Fibroblast of pulmonary artery (primary cell): ENCODE data around the gene RHBDD1.

ENCODE experiments used
- DNase-seq: peaks from one replicate; pipeline ENCODE4 v3.0.0-alpha.2; 2010; ENCODE audit warnings: low read depth
- H3K4me3 ChIP-seq: replicated peaks from 2 replicates; pipeline ENCODE4 v1.5.1; 2011; ENCODE audit warnings: low read depth, mild to moderate bottlenecking, control low read depth, low read length, moderate library complexity
- CTCF ChIP-seq: IDR thresholded peaks from 2 replicates; pipeline ENCODE4 v1.5.1; 2011; ENCODE audit warnings: mild to moderate bottlenecking, control low read depth, low read length, inconsistent platforms; ENCODE audit errors: missing control alignments

RHBDD1 gene

DNA sequence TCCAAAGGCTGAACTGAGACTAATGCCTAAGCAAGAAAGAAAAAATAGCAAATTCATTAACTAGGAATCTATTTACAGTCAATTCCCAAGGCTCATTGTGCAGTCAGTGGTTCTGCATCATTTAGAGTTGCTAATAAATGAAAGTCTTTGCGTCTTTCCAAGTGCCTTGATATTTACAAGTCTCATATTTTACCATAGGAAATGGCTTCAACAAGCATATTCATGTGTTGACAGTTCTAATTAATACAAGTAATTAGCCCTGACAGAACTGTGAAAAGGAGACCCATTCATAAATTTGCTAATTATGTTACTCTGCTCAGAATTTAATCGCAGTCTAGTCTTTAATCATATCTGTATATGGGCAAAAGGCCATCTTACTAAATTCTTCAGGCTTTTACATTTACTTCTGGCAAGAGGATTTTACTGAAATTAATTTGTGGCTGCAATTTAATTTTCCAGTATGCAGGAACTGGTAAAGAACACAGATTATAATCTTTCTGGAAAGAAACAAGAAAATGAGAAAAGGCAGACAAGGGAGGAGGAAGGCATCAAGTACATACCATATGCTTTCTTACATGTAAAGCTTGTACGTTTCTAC, 126.4 kb downstream of the RHBDD1 start:
- no peak overlapping the region for H3K4me3 ChIP-seq
- TF ChIP-seq CTCF = no peak
- no peak for DNase-seq

DNA sequence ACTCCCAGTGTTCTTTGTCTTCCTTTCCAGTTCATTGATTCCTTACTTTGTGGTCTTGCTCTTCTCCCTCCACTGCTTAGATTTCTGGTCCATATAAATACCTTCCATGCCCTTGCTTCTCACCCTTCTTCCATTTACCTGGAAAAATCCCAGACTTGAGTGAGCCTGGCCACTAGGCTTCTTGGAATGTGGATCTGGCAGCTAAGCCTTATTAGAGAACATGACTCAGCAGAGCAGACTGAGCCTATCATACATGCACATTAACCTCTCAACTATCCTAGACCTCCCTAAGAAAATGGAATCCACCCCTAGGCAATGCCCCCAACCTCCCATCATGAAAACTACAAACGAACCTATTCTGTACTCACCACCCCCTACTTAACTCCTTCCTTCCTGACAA, 127.7 kb downstream of the RHBDD1 start:
- H3K4me3 ChIP-seq = no peak overlapping the region
- peak; percentile 45 for DNase-seq
- no peak for TF ChIP-seq CTCF

DNA sequence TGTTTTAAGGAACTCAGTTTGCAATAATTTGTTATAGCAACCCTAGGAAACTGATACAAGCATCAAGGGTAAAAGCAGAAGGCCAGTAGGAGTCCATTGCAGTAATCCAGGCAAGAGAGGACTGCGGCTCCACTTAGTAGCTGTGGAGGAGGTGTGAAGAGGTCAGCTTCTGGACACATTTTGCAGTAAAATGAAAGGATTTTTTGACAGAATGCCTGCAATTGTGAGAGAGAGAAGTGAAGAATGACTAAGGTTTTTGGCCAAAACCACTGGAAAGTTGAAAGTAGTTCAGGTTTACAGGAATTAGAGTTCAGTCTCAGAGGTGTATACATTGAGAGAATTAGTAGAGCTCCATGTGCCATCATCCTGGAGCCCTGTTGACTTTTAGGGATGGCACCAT, 129.5 kb downstream of the RHBDD1 start:
- no peak for DNase-seq
- no peak for TF ChIP-seq CTCF
- H3K4me3 ChIP-seq = no peak overlapping the region

DNA sequence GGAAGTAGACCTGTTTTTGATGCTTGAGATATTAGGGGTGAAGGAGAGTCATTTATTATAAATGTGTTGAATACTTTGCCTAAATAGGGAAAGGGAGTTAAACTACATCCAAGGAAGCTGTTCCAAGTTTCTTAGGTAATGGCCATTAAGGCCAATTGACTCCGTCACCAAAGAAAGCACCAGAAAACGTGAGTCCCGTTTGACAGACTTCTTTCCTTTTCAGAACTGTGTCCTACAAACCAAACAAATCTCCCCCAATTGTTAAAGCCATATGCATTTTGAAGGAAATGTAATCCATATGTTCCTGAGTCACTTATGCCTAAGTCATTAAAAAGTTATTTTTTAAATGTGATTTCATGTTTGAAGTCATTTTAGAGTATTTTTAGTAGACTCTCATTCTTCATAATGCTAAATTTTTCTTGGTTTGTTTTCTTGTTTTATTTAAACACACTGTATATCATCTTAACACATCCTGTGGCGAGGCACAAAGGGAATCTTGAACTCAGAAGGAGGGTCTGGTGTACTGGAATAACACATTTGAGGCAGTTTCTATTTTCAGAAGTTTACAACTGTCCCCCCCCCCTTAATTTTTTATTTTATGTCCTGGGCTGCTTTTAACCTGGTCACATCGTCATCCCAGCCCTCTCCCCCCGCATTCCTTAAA, 133.7 kb downstream of the RHBDD1 start:
- TF ChIP-seq CTCF = no peak
- no peak overlapping the region for H3K4me3 ChIP-seq
- DNase-seq = no peak

DNA sequence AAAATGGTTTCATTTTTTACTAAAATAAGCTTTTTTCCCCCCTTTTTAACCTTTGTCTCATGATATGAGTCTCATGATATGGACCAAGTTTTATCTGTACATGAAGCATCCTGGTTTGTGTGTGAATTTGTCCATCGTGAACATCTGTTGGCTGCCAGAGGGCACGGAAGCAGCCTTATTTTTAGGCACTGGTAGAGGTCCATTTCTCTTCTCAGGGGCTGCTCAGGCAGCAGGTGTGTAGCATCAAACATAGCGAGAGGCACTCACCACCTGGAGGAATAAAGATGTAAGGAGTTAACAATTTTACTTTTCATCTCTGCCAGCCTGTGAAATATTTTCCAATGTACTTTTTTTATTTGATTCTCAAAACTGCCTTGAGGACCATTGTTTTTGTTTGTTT, 134.5 kb downstream of the RHBDD1 start:
- no peak for DNase-seq
- no peak for TF ChIP-seq CTCF

DNA sequence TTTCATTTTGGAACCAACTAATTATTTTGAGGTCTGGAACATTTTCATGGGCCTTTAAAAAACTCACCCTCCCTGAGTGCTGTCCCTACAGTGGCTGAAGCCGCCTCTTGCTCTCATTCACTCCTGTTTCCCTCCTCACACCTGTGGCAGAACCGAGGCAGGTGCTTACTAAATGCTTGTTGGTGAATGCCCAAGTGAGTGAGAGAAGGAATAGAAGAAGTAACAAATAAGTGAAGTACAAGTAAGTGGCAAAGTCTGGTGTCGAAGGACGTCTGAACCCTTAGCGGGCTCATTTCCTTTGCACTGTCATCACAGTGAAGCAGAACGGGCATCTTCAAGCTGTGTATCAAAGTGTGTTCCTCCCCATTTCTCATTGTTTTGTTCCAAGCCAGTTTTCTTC, 135.2 kb downstream of the RHBDD1 start:
- DNase-seq = no peak
- no peak for TF ChIP-seq CTCF
- no peak overlapping the region for H3K4me3 ChIP-seq

More for the DNA sequence above, 134.5 kb downstream of the RHBDD1 start:
- H3K4me3 ChIP-seq = no peak overlapping the region

GRCh38 chr2:226971770-226972169, 135.9 kb downstream of the RHBDD1 start:
- TF ChIP-seq CTCF = no peak
- no peak overlapping the region for H3K4me3 ChIP-seq
- DNase-seq = no peak
